Retinal pigment epithelial cell (primary cell): ENCODE results near the gene HLCS.

Experiments used
- DNase-seq: peaks from one replicate; pipeline ENCODE4 v3.0.0-alpha.2; 2010; ENCODE audit warnings: low read depth
- H3K4me3 ChIP-seq: 2 replicates; pipeline ENCODE4 v1.5.1; 2011; ENCODE audit warnings: mild to moderate bottlenecking, low read length, control low read depth, moderate library complexity
- TF ChIP-seq, protein P1 (sequence below): conservative IDR thresholded peaks from 2 replicates; pipeline ENCODE4 v1.5.1; 2011; ENCODE audit warnings: low read depth, low read length, control low read depth, inconsistent platforms

Gene HLCS

DNA sequence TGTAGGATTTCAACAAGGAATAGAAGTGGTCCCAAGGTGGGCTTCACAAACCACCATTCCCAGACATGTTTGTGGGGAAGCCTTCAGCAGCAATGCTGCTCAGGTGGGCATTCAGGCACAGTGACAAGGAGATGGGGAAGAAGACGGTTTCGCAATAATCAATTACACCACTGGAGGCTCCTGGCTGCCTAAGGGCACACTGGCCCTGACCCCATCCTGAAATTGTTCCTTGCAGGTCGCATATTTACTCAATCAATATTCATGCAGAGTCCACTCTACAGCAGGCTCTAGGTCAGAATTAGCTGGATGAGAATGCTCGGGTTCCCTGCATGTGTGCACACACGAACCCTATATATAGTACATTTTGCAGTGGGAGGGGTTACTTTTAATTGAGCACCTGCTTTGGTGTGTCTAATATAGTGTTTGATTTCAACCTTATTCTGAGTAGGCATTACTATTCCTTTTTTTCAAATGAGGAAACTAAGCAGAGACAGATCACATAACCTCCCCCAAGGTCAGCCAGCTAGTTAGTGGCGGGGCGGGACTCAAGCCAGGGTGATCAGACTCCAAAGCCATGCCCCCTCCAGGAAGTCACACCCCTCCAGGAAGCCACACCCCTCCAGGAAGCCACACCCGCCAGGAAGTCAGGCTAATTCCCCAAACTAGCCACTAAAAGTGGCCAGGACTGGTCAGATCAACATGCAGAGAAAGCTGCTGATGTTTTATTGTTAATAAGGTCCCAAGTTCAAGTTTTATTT is 106.5 kb downstream of the HLCS start:
- DNase-seq: no peak

DNA sequence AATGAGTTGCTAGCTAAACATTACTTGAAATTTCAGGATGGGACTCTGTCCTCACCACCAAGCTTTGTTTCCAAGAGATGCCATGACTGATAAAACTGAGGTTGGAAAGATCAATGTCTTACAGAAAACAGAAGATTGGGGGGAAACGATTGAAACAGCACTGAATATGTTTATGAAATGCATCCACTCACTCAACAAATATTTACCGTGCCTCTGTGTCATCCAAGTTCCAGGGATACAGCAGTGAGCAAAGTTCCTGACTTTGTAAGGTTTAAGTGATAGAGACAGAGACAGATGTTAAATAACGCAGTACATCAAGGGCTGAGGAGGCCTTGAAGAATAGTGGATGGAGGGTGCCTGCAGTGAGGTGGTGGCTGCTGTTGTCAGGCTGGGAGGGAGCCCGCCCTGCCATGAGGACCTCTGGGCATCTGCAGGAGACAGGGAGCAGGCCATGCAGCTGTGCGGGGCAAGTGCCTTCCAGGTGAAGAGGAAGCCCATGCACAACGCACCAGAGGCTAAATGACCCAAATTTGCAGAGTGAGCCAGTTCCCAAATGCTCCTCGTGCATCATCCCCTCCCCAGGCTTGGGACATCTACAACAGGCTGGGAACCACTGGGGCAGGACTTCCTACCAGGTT is 108.0 kb downstream of the HLCS start:
- TF ChIP-seq, protein P1, sequence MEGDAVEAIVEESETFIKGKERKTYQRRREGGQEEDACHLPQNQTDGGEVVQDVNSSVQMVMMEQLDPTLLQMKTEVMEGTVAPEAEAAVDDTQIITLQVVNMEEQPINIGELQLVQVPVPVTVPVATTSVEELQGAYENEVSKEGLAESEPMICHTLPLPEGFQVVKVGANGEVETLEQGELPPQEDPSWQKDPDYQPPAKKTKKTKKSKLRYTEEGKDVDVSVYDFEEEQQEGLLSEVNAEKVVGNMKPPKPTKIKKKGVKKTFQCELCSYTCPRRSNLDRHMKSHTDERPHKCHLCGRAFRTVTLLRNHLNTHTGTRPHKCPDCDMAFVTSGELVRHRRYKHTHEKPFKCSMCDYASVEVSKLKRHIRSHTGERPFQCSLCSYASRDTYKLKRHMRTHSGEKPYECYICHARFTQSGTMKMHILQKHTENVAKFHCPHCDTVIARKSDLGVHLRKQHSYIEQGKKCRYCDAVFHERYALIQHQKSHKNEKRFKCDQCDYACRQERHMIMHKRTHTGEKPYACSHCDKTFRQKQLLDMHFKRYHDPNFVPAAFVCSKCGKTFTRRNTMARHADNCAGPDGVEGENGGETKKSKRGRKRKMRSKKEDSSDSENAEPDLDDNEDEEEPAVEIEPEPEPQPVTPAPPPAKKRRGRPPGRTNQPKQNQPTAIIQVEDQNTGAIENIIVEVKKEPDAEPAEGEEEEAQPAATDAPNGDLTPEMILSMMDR: no peak
- H3K4me3 ChIP-seq: no peak overlapping the region
- no peak for DNase-seq

More for the DNA sequence above, 106.5 kb downstream of the HLCS start:
- H3K4me3 ChIP-seq: no peak overlapping the region
- TF ChIP-seq, protein P1: no peak

DNA sequence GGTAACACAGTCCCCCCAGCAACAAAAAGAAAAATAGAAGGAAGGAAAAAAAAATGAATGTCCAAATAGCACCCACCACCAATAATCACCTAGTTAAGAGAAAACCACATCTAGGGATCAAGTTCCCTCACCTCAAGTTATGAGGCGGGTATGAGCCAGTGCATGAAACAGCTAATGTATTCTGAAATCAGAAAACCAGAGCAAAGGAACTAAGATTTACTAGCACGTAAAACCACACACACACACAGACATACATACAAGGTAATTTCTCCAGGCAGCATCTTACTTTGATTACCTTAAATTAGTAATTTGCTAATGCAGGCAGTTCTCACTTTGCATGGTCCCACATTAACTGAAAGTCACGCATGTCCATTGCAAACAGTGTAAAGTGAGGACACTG is 109.8 kb downstream of the HLCS start:
- no peak overlapping the region for H3K4me3 ChIP-seq
- TF ChIP-seq, protein P1: no peak
- DNase-seq: no peak

GRCh38 chr21:36854391-36854790 is 112.1 kb downstream of the HLCS start:
- TF ChIP-seq, protein P1: peak; percentile 76
- no peak for DNase-seq
- H3K4me3 ChIP-seq: no peak overlapping the region

DNA sequence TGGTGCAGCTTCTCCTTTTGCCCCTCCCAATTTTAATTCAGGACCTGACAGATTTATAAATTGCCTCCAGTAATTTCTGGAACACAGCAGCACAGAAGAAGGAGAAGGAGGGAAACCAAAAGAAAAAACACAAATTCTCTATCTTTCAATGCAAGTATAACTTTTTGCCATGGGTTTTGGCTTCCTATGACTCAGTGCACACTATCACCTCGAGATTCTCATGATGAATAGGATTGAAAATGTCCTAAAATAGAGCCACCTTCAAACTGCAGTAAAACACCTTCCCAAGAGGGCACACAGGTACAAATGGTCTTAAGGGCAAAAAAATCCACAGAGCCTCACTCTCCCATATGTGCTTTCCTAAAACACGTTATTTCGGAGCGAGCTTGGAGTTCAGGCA is 113.6 kb downstream of the HLCS start:
- TF ChIP-seq, protein P1: no peak
- no peak for DNase-seq
- H3K4me3 ChIP-seq: no peak overlapping the region

- no peak overlapping the region for H3K4me3 ChIP-seq
- DNase-seq: no peak
- TF ChIP-seq, protein P1: no peak
Observed at GRCh38 chr21:36852293-36852692, 114.2 kb downstream of the HLCS start.

DNA sequence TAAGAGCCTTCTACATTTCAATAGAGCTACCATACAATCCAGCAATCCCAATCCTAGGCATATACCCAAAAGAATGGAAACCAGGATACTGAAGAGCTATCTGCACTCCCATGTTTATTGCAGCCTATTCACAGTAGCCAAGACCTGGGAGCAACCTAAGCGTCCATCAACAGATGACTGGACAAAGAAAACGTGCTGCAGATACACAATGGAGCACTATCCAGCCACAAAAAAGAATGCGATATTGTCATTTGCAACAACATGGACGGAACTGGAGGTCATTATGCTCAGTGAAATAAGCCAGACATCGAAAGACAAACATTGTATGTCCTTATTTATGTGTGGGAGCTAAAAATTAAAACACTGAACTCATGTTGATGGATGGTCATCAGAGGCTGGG is 115.3 kb downstream of the HLCS start:
- H3K4me3 ChIP-seq: no peak overlapping the region
- DNase-seq: no peak
- TF ChIP-seq, protein P1: no peak
